Kidney (tissue), 14 donors: ENCODE measurements around the gene MDFI. TPM values are rescaled to one million over a fixed set of nuclear protein-coding genes. Genes with fewer than 3 reads are reported as not detected.

ENCODE experiments used
- DNase-seq, 5 donors: peaks; one replicate each; pipeline ENCODE4 v3.0.0-alpha.2; 2013 to 2020
- FAIRE-seq: peaks from 2 replicates; lab custom pipeline; 2012; peaks lifted over from hg19 to GRCh38; lab: Jason Lieb, UNC
- H3K27ac ChIP-seq, 2 donors: one replicate each; pipeline ENCODE4 v1.7.0; 2013; ENCODE audit warnings: low read depth in 2 of 2, low read length in 2 of 2, inconsistent platforms in 1 of 2
- H3K27me3 ChIP-seq: one replicate; pipeline ENCODE4 v1.7.1; 2013; ENCODE audit warnings: low read length, inconsistent platforms; ENCODE audit not compliant: control insufficient read depth, insufficient read depth
- H3K36me3 ChIP-seq, 3 donors: one replicate each; pipeline versions ENCODE4 v1.7.0 to v1.7.1; 2013; ENCODE audit warnings: low read length in 3 of 3, control low read depth in 1 of 3, inconsistent platforms in 1 of 3; ENCODE audit not compliant: insufficient read depth in 3 of 3, control insufficient read depth in 2 of 3
- H3K4me1 ChIP-seq, 3 donors: one replicate each; pipeline versions ENCODE4 v1.7.0 to v1.7.1; 2013; ENCODE audit warnings: low read length in 3 of 3, inconsistent platforms in 1 of 3, low read depth in 1 of 3; ENCODE audit not compliant: control insufficient read depth in 2 of 3, insufficient read depth in 2 of 3
- H3K4me3 ChIP-seq, 3 donors: one replicate each; pipeline versions ENCODE4 v1.7.0 to v1.8.1; 2013; ENCODE audit warnings: low read length in 3 of 3, control low read depth in 1 of 3, inconsistent platforms in 1 of 3
- H3K9ac ChIP-seq, 3 donors: one replicate each; pipeline versions ENCODE4 v1.7.0 to v1.7.1; 2013; ENCODE audit warnings: low read length in 3 of 3, control low read depth in 1 of 3, inconsistent platforms in 1 of 3
- H3K9me3 ChIP-seq, 3 donors: one replicate each; pipeline versions ENCODE4 v1.7.0 to v1.7.1; 2013; ENCODE audit warnings: low read length in 3 of 3, control low read depth in 1 of 3, inconsistent platforms in 1 of 3; ENCODE audit not compliant: control insufficient read depth in 2 of 3, insufficient read depth in 1 of 3
- CTCF ChIP-seq: IDR thresholded peaks from 3 replicates; pipeline ENCODE4 v1.5.1; 2012; ENCODE audit warnings: mild to moderate bottlenecking, moderate library complexity, borderline replicate concordance; ENCODE audit not compliant: insufficient read depth; ENCODE audit errors: extremely low read depth
- intact Hi-C: fragments of 100-400 bp; cut with DNase I; formaldehyde crosslinking; loops from one replicate; pipeline ENCODE4 v1.11.1; 2022
- polyA plus RNA-seq: library from polyadenylated mRNA; stranded (reverse); fragments of 350-450 nt; fragmentation: Illumina TruSeq; extraction: RNeasy Lipid Tissue Mini Kit (QIAGEN cat#74804); gene quantifications from one replicate; pipeline ENCODE4 v1.2.3, GENCODE V29; 2014; ENCODE audit warnings: low read depth, low replicate concordance; ENCODE audit not compliant: insufficient read depth
- total RNA-seq: library from RNA; stranded (reverse); fragmentation: NEBNext Ultra II Directional; extraction: Animal tissue kit (Norgen Biotek cat#: 25700); gene quantifications from one replicate; pipeline ENCODE4 v1.2.1, GENCODE V29; 2021
- donor health status: control.
- donor health status: control.
- donor health status: control.
- donor health status: control.
- donor health status: control.
- donor health status: DM: yes; HTN: yes; CAD: no.
- donor health status: Normal renal cell carcinoma (clear cell type).

The MDFI gene
- total and polyA plus RNA-seq, 2 donors from 2014 or later = 2.3 to 16.9 TPM

- Histone ChIP-seq H3K9me3 (no peaks in the 10 kb centered on the region), H3K27ac (no peak overlapping the region), H3K27me3 (no peaks in the 10 kb centered on the region), H3K4me3 (no peak overlapping the region), H3K4me1 (peaks cover 3 to 13% (median 4%) of the 10 kb centered on the region in 3 donors), H3K9ac (no peak overlapping the region), H3K36me3 (no peaks in the 10 kb centered on the region)
- FAIRE-seq (no peak), DNase-seq (peak in 1 of 5 donors; percentile 45)
- intact Hi-C loops = no loop called here
- no peak for TF ChIP-seq CTCF
Measured at GRCh38 chr6:41641352-41641925, 3.2 kb downstream of the MDFI start.

GRCh38 chr6:41642090-41642959 lies 4.1 kb downstream of the MDFI start:
- H3K9ac ChIP-seq = no peak overlapping the region
- H3K9me3 ChIP-seq = no peaks in the 10 kb centered on the region
- DNase-seq = peak in 2 of 5 donors; percentile 42 to 53
- no peak overlapping the region for H3K4me3 ChIP-seq
- no peaks in the 10 kb centered on the region for H3K27me3 ChIP-seq
- no peaks in the 10 kb centered on the region for H3K36me3 ChIP-seq
- TF ChIP-seq CTCF = no peak
- no peak overlapping the region for H3K27ac ChIP-seq
- intact Hi-C loops = no loop called here
- H3K4me1 ChIP-seq = peaks cover 3 to 13% (median 4%) of the 10 kb centered on the region in 3 donors
- no peak for FAIRE-seq

- Histone ChIP-seq H3K9ac (no peak overlapping the region), H3K27ac (no peak overlapping the region), H3K4me1 (peaks cover 3 to 10% (median 4%) of the 10 kb centered on the region in 3 donors), H3K36me3 (no peaks in the 10 kb centered on the region), H3K9me3 (no peaks in the 10 kb centered on the region), H3K4me3 (no peak overlapping the region), H3K27me3 (no peaks in the 10 kb centered on the region)
- FAIRE-seq = no peak
- DNase-seq = peak in 2 of 5 donors; percentile 6 to 43
- intact Hi-C loops = no loop called here
- no peak for TF ChIP-seq CTCF
Measured at GRCh38 chr6:41642960-41643898, 5.0 kb downstream of the MDFI start.
